KMS-11 (cell line): ENCODE data around the gene ERFE.

Source experiments
- H2AFZ ChIP-seq: fragments of 200-600 bp; sonication (generic); 2 replicates; pipeline ENCODE4 v1.6.1; 2016; ENCODE audit warnings: antibody characterized with exemption, mixed run types, low read depth
- H3K27ac ChIP-seq: fragments of 200-600 bp; sonication (generic); 2 replicates; pipeline ENCODE4 v1.6.1; 2016; ENCODE audit warnings: mild to moderate bottlenecking, mixed run types
- H3K27me3 ChIP-seq: fragments of 200-600 bp; sonication (generic); 2 replicates; pipeline ENCODE4 v1.6.1; 2017; ENCODE audit warnings: mild to moderate bottlenecking, low read depth, mixed run types, moderate library complexity; ENCODE audit not compliant: insufficient read depth
- H3K36me3 ChIP-seq: fragments of 200-600 bp; sonication (generic); 2 replicates; pipeline ENCODE4 v1.6.1; 2017; ENCODE audit warnings: mild to moderate bottlenecking, mixed run types; ENCODE audit not compliant: insufficient read depth
- H3K4me1 ChIP-seq: fragments of 200-600 bp; sonication (generic); 2 replicates; pipeline ENCODE4 v1.6.1; 2016; ENCODE audit warnings: mild to moderate bottlenecking, low read depth, mixed run types; ENCODE audit not compliant: poor library complexity, severe bottlenecking
- H3K4me2 ChIP-seq: fragments of 200-600 bp; sonication (generic); 2 replicates; pipeline ENCODE4 v1.7.0; 2016; ENCODE audit warnings: mild to moderate bottlenecking, mixed run types
- H3K4me3 ChIP-seq: fragments of 200-600 bp; sonication (generic); IDR thresholded peaks from 2 replicates; pipeline ENCODE4 v1.6.1; 2017; ENCODE audit warnings: low read depth, low read length, mixed read lengths; ENCODE audit not compliant: insufficient read depth
- H3K79me2 ChIP-seq: fragments of 200-600 bp; sonication (generic); 2 replicates; pipeline ENCODE4 v1.6.1; 2016; ENCODE audit warnings: low read depth, mixed run types; ENCODE audit not compliant: insufficient read depth
- H3K9ac ChIP-seq: fragments of 200-600 bp; sonication (generic); 2 replicates; pipeline ENCODE4 v1.6.1; 2016; ENCODE audit warnings: mild to moderate bottlenecking, mixed run types
- H4K20me1 ChIP-seq: fragments of 200-600 bp; sonication (generic); 2 replicates; pipeline ENCODE4 v1.6.1; 2016; ENCODE audit warnings: mild to moderate bottlenecking, mixed run types; ENCODE audit not compliant: insufficient read depth
- CTCF ChIP-seq: fragments of 200-600 bp; sonication (generic); conservative IDR thresholded peaks from 2 replicates; pipeline ENCODE4 v1.6.1; 2017; ENCODE audit warnings: low read depth, mild to moderate bottlenecking, antibody characterized with exemption, low read length, moderate library complexity, mixed read lengths

Gene ERFE

DNA sequence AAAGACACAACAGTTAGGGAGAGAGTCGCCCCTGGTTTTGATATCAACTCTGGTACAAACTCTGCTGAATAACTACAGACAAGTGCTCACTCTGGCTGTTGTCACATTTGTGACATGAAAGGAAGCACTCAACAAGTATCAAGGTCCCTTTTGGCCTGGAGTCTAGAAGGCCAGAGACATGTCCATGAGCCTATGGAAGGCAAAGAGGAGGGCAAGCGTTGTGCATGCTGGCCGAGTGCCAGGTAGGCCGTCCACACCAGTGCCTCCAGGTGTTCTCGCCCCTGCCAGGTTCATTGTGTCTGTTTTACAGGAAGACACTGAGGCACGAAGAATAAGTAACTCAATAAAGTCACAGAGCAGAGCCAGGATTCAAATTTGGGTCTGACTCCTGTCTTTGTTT lies 23.6 kb downstream of the ERFE start:
- no peak overlapping the region for H3K27ac ChIP-seq

GRCh38 chr2:238183821-238184220 lies 25.1 kb downstream of the ERFE start:
- Histone ChIP-seq H3K4me1 (no peaks in the 10 kb centered on the region), H4K20me1 (no peaks in the 10 kb centered on the region), H3K36me3 (peaks cover 12% of the 10 kb centered on the region; the same call in 1 of the 2 replicates), H3K9ac (no peak overlapping the region), H3K4me3 (no peak overlapping the region), H3K4me2 (no peak overlapping the region), H3K27ac (no peak overlapping the region), H3K27me3 (no peaks in the 10 kb centered on the region), H2AFZ (no peak overlapping the region), H3K79me2 (no peaks in the 10 kb centered on the region)
- TF ChIP-seq CTCF, result no peak

More for the DNA sequence above, 23.6 kb downstream of the ERFE start:
- no peaks in the 10 kb centered on the region for H4K20me1 ChIP-seq
- no peaks in the 10 kb centered on the region for H3K27me3 ChIP-seq
- TF ChIP-seq CTCF, result no peak
- no peak overlapping the region for H2AFZ ChIP-seq
- no peak overlapping the region for H3K4me2 ChIP-seq
- H3K4me1 ChIP-seq, result no peaks in the 10 kb centered on the region
- H3K36me3 ChIP-seq, result peaks cover 9% of the 10 kb centered on the region; the same call in 1 of the 2 replicates
- H3K4me3 ChIP-seq, result no peak overlapping the region
- no peak overlapping the region for H3K9ac ChIP-seq
- H3K79me2 ChIP-seq, result no peaks in the 10 kb centered on the region

GRCh38 chr2:238187618-238188548 lies 29.1 kb downstream of the ERFE start:
- H3K9ac ChIP-seq, result no peak overlapping the region
- H4K20me1 ChIP-seq, result no peaks in the 10 kb centered on the region
- no peaks in the 10 kb centered on the region for H3K79me2 ChIP-seq
- H3K4me2 ChIP-seq, result no peak overlapping the region
- H3K4me3 ChIP-seq, result no peak overlapping the region
- peaks cover 25% of the 10 kb centered on the region; the same call in 1 of the 2 replicates for H3K36me3 ChIP-seq
- no peaks in the 10 kb centered on the region for H3K27me3 ChIP-seq
- no peak for TF ChIP-seq CTCF
- no peak overlapping the region for H2AFZ ChIP-seq
- no peaks in the 10 kb centered on the region for H3K4me1 ChIP-seq
- H3K27ac ChIP-seq, result no peak overlapping the region

DNA sequence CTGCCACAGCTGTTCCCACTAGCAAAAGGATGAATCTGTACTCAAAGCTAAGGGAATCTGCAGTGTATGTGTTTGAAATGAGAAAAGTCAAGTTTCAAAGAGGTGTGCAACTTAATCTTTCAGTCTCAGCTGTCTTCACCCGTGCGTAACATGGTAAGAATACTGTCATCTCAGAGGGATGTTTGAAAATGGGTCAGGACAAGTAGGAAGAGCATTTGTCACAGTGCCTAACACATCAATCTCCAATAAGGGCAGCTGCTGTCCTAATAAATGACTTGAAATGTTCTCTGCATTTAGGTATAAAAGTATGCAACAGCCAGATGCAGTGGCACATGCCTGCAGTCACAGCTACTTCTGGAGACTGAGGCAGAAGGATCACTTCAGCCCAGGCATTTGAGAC lies 31.7 kb downstream of the ERFE start:
- Histone ChIP-seq H3K4me3 (no peak overlapping the region), H2AFZ (no peak overlapping the region), H3K9ac (no peak overlapping the region), H3K79me2 (peaks cover 14% of the 10 kb centered on the region; the same call in 1 of the 2 replicates), H3K27me3 (no peaks in the 10 kb centered on the region), H3K4me1 (no peaks in the 10 kb centered on the region), H3K27ac (no peak overlapping the region), H3K36me3 (peaks cover 37% of the 10 kb centered on the region; the same call in 1 of the 2 replicates), H4K20me1 (no peaks in the 10 kb centered on the region), H3K4me2 (no peak overlapping the region)
- no peak for TF ChIP-seq CTCF
